DMS153 treated with DMSO at 0.1 percent for 48 hours (cell line): Measurements from ENCODE around the gene UBE2G2.

Experiments used
- DNase-seq: peaks from one replicate; lab custom pipeline; 2025; ENCODE audit not compliant: unreplicated experiment; lab: John Stamatoyannopoulos, UW

UBE2G2 gene

GRCh38 chr21:44791993-44792392, 9.6 kb downstream of the UBE2G2 start:
- no peak for DNase-seq

GRCh38 chr21:44791246-44791645, 10.4 kb downstream of the UBE2G2 start:
- DNase-seq: no peak

GRCh38 chr21:44790368-44790767, 11.3 kb downstream of the UBE2G2 start:
- DNase-seq: no peak

- no peak for DNase-seq
Observed at GRCh38 chr21:44789880-44790279, 11.7 kb downstream of the UBE2G2 start.

- DNase-seq: peak; percentile 39
Observed at GRCh38 chr21:44785620-44786335, 15.8 kb downstream of the UBE2G2 start.

GRCh38 chr21:44784810-44785209, 16.8 kb downstream of the UBE2G2 start:
- no peak for DNase-seq

- DNase-seq: no peak
Observed at GRCh38 chr21:44783020-44783696, 18.5 kb downstream of the UBE2G2 start.

- DNase-seq: peak; percentile 23
Observed at GRCh38 chr21:44780767-44781459, 20.7 kb downstream of the UBE2G2 start.

- DNase-seq: no peak
Observed at GRCh38 chr21:44780137-44780502, 21.5 kb downstream of the UBE2G2 start.

- no peak for DNase-seq
Observed at GRCh38 chr21:44779417-44780136, 22.0 kb downstream of the UBE2G2 start.

GRCh38 chr21:44778983-44779382, 22.6 kb downstream of the UBE2G2 start:
- no peak for DNase-seq

- no peak for DNase-seq
Observed at GRCh38 chr21:44778499-44778911, 23.1 kb downstream of the UBE2G2 start.

GRCh38 chr21:44778094-44778493, 23.5 kb downstream of the UBE2G2 start:
- no peak for DNase-seq

GRCh38 chr21:44774972-44775371, 26.6 kb downstream of the UBE2G2 start:
- DNase-seq: no peak

- DNase-seq: peak; percentile 76
Observed at GRCh38 chr21:44773291-44773932, 28.2 kb downstream of the UBE2G2 start.

- DNase-seq: no peak
Observed at GRCh38 chr21:44771896-44772525, 29.6 kb downstream of the UBE2G2 start.

GRCh38 chr21:44767834-44768831, 33.5 kb downstream of the UBE2G2 start:
- DNase-seq: no peak

GRCh38 chr21:44766818-44767354, 34.7 kb downstream of the UBE2G2 start:
- DNase-seq: no peak
